ENCODE measurements around the gene SHROOM3.

DNA sequence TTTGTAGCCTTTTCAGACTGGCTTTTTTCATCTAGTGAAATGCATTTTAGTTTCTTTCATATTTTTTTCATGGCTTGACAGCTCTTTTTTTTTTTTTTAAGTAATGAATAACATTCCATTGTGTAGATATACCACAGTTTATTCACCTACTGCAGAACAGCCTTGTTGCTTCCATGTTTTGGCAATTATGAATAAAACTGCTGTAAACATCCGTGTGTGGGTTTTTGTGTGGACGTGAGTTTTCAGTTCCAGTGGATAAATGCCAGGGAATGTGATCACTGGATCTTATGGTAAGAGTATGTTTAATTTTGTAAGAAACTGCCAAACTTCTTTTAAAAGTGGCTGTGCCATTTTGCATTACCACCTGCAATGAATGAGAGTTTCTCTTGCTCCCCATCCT, 302.2 kb downstream of the SHROOM3 start:
- TF ChIP-seq, protein P1, sequence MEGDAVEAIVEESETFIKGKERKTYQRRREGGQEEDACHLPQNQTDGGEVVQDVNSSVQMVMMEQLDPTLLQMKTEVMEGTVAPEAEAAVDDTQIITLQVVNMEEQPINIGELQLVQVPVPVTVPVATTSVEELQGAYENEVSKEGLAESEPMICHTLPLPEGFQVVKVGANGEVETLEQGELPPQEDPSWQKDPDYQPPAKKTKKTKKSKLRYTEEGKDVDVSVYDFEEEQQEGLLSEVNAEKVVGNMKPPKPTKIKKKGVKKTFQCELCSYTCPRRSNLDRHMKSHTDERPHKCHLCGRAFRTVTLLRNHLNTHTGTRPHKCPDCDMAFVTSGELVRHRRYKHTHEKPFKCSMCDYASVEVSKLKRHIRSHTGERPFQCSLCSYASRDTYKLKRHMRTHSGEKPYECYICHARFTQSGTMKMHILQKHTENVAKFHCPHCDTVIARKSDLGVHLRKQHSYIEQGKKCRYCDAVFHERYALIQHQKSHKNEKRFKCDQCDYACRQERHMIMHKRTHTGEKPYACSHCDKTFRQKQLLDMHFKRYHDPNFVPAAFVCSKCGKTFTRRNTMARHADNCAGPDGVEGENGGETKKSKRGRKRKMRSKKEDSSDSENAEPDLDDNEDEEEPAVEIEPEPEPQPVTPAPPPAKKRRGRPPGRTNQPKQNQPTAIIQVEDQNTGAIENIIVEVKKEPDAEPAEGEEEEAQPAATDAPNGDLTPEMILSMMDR (IDR thresholded peaks at IDR 0.05): no peak
- TF ChIP-seq POLR2A (IDR thresholded peaks at IDR 0.05): no peak

Measured in adrenal gland (tissue), 5 donors.